HepG2 (cell line): Measurements from ENCODE around the gene RPL36AL. TPM values are rescaled to one million over a fixed set of nuclear protein-coding genes. Genes with fewer than 3 reads are reported as not detected.

ENCODE experiments used
- CHD4 ChIP-seq: fragments of 200-600 bp; sonication (generic); IDR thresholded peaks from 2 replicates; pipeline ENCODE4 v1.7.0; 2017; ENCODE audit warnings: mild to moderate bottlenecking, low read length, borderline replicate concordance
- FLYWCH1 ChIP-seq: sonication (generic); formaldehyde crosslinking; IDR thresholded peaks from 2 replicates; pipeline ENCODE4 v1.8.1; 2023; ENCODE audit warnings: mild to moderate bottlenecking, missing genetic modification reagents
- GMEB1 ChIP-seq: sonication (generic); formaldehyde crosslinking; IDR thresholded peaks from 2 replicates; pipeline ENCODE4 v1.5.1; 2020; ENCODE audit warnings: missing genetic modification reagents, mild to moderate bottlenecking, borderline replicate concordance
- HDAC2 ChIP-seq: sonication (generic); formaldehyde crosslinking; IDR thresholded peaks from 2 replicates; pipeline ENCODE4 v1.4.0; 2020; ENCODE audit warnings: missing genetic modification reagents
- HINFP ChIP-seq: sonication (generic); formaldehyde crosslinking; IDR thresholded peaks from 2 replicates; pipeline ENCODE4 v1.4.0; 2020; ENCODE audit warnings: low read depth, mild to moderate bottlenecking, missing genetic modification reagents
- IKZF4 ChIP-seq: sonication (generic); formaldehyde crosslinking; IDR thresholded peaks from 2 replicates; pipeline ENCODE4 v1.5.1; 2020; ENCODE audit warnings: borderline replicate concordance, mild to moderate bottlenecking, low read depth, missing genetic modification reagents; ENCODE audit errors: not compliant biosample characterization
- KAT8 ChIP-seq: IDR thresholded peaks from 2 replicates; pipeline ENCODE4 v1.6.1; 2016; ENCODE audit warnings: missing genetic modification reagents, missing compliant biosample characterization
- RCOR2 ChIP-seq: IDR thresholded peaks from 2 replicates; pipeline ENCODE4 v1.6.1; 2016; ENCODE audit warnings: missing biosample characterization, missing genetic modification reagents
- REPIN1 ChIP-seq: sonication (generic); formaldehyde crosslinking; IDR thresholded peaks from 2 replicates; pipeline ENCODE4 v1.8.0; 2022; ENCODE audit warnings: missing genetic modification reagents, low read depth, mild to moderate bottlenecking, borderline replicate concordance
- SP2 ChIP-seq: sonication (generic); formaldehyde crosslinking; IDR thresholded peaks from 2 replicates; pipeline ENCODE4 v1.5.1; 2020; ENCODE audit warnings: mild to moderate bottlenecking, missing genetic modification reagents
- STAT5B ChIP-seq: sonication (generic); formaldehyde crosslinking; IDR thresholded peaks from 2 replicates; pipeline ENCODE4 v1.4.0; 2020; ENCODE audit warnings: missing genetic modification reagents
- TEAD2 ChIP-seq: sonication (generic); formaldehyde crosslinking; IDR thresholded peaks from 2 replicates; pipeline ENCODE4 v1.9.0; 2021; ENCODE audit warnings: missing genetic modification reagents
- THAP11 ChIP-seq: IDR thresholded peaks from 2 replicates; pipeline ENCODE4 v1.6.1; 2016; ENCODE audit warnings: missing biosample characterization, missing genetic modification reagents
- UBTF ChIP-seq: sonication (generic); formaldehyde crosslinking; IDR thresholded peaks from 2 replicates; pipeline ENCODE4 v1.4.0; 2020; ENCODE audit warnings: mild to moderate bottlenecking, missing genetic modification reagents
- ZFP36 ChIP-seq: fragments of 150-350 bp; IDR thresholded peaks from 2 replicates; pipeline ENCODE4 v1.6.1; 2018; ENCODE audit warnings: borderline replicate concordance, low read length, low read depth; ENCODE audit not compliant: partially characterized antibody
- ZNF33B ChIP-seq: sonication (generic); formaldehyde crosslinking; IDR thresholded peaks from 2 replicates; pipeline ENCODE4 v1.5.1; 2020; ENCODE audit warnings: mild to moderate bottlenecking, missing genetic modification reagents
- ZNF556 ChIP-seq: sonication (generic); formaldehyde crosslinking; IDR thresholded peaks from 2 replicates; pipeline ENCODE4 v1.4.0; 2020; ENCODE audit warnings: mild to moderate bottlenecking, missing genetic modification reagents, borderline replicate concordance
- ZNF792 ChIP-seq: IDR thresholded peaks from 2 replicates; pipeline ENCODE4 v1.6.1; 2016
- ZNF878 ChIP-seq: sonication (generic); formaldehyde crosslinking; IDR thresholded peaks from 2 replicates; pipeline ENCODE4 v1.8.1; 2023; ENCODE audit warnings: mild to moderate bottlenecking, missing genetic modification reagents, moderate library complexity
- polyA plus RNA-seq, 8 experiments: library from polyadenylated mRNA; depleted of rRNA in 3 of 8; stranded (reverse) in 7 of 8; unstranded in 1 of 8; fragments of >200 nt; fragmentation: Illumina TruSeq in 4 of 8; extraction: Trizol in 4 of 8; gene quantifications; 2 replicates each; pipeline versions ENCODE4 v1.2.1 to v1.2.3, GENCODE V29; 2011 to 2016; ENCODE audit warnings: low read depth in 4 of 8, missing spikeins in 1 of 8, mixed read lengths in 1 of 8; ENCODE audit not compliant: insufficient read depth in 1 of 8
- total RNA-seq, 5 experiments: library from RNA; depleted of rRNA; stranded (reverse); fragments of >200 nt; fragmentation: Illumina TruSeq; extraction: Trizol; gene quantifications; 2 replicates each; pipeline ENCODE4 v1.2.3, GENCODE V29; 2016; ENCODE audit warnings: low read depth in 1 of 5
- TF ChIP-seq, protein P1 (sequence below): sonication (generic); formaldehyde crosslinking; IDR thresholded peaks from 2 replicates; pipeline ENCODE4 v1.8.1; 2023; ENCODE audit warnings: mild to moderate bottlenecking, inconsistent platforms, moderate library complexity, missing genetic modification reagents, borderline replicate concordance

The RPL36AL gene
- total and polyA plus RNA-seq, 2 of the 13 experiments (the other 11 are each of a cell fraction or from before 2014, with no cell fraction given) = 90.0 to 294 TPM

GRCh38 chr14:49659526-49660455, 39.4 kb upstream of the RPL36AL start (continued):
- no peak for TF ChIP-seq UBTF (CRISPR knock-in tag)
- peak; percentile 34; the same call in 1 of the 2 replicates for TF ChIP-seq KAT8 (CRISPR knock-in tag)
- TF ChIP-seq, protein P1, sequence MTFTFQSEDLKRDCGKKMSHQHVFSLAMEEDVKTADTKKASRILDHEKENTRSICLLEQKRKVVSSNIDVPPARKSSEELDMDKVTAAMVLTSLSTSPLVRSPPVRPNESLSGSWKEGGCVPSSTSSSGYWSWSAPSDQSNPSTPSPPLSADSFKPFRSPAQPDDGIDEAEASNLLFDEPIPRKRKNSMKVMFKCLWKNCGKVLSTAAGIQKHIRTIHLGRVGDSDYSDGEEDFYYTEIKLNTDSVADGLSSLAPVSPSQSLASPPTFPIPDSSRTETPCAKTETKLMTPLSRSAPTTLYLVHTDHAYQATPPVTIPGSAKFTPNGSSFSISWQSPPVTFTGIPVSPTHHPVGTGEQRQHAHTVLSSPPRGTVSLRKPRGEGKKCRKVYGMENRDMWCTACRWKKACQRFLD (CRISPR knock-in tag) = no peak
- TF ChIP-seq ZNF33B (CRISPR knock-in tag) = no peak
- no peak for TF ChIP-seq TEAD2 (CRISPR knock-in tag)
- TF ChIP-seq ZNF556 (CRISPR knock-in tag) = no peak
- TF ChIP-seq REPIN1 (CRISPR knock-in tag) = no peak
- 0 out of 2 replicates have a peak, but pooled peaks have one; percentile 21 for TF ChIP-seq RCOR2
- TF ChIP-seq SP2 (CRISPR knock-in tag) = no peak
- no peak for TF ChIP-seq CHD4
- peak; percentile 51; the same call in 1 of the 2 replicates for TF ChIP-seq THAP11 (CRISPR knock-in tag)
- peak; percentile 42; the same call in 1 of the 2 replicates for TF ChIP-seq HDAC2 (CRISPR knock-in tag)
- TF ChIP-seq ZNF878 (CRISPR knock-in tag) = peak; percentile 7; the same call in 1 of the 2 replicates
- no peak for TF ChIP-seq GMEB1 (CRISPR knock-in tag)
- TF ChIP-seq ZFP36 = no peak
- TF ChIP-seq ZNF792 (CRISPR knock-in tag) = peak; percentile 49; the same call in 1 of the 2 replicates
- TF ChIP-seq IKZF4 (CRISPR knock-in tag) = no peak
- TF ChIP-seq FLYWCH1 (CRISPR knock-in tag) = no peak
- no peak for TF ChIP-seq HINFP (CRISPR knock-in tag)
- TF ChIP-seq STAT5B (CRISPR knock-in tag) = no peak
